Stimulated activated CD8-positive, alpha-beta memory T cell treated with anti-CD3 and anti-CD28 coated beads, Interleukin-4, amount 100 ng/mL, for 48 hours (primary cell): ENCODE results near the gene AJUBA.
"Not testable (repeated sequence)": the region's sequence is repeated elsewhere in the genome, so short reads cannot be mapped to it uniquely, and the experiment has no call there.

Experiments used
- DNase-seq: peaks from one replicate; pipeline ENCODE4 v3.0.0-alpha.2; 2020

Gene AJUBA

DNA sequence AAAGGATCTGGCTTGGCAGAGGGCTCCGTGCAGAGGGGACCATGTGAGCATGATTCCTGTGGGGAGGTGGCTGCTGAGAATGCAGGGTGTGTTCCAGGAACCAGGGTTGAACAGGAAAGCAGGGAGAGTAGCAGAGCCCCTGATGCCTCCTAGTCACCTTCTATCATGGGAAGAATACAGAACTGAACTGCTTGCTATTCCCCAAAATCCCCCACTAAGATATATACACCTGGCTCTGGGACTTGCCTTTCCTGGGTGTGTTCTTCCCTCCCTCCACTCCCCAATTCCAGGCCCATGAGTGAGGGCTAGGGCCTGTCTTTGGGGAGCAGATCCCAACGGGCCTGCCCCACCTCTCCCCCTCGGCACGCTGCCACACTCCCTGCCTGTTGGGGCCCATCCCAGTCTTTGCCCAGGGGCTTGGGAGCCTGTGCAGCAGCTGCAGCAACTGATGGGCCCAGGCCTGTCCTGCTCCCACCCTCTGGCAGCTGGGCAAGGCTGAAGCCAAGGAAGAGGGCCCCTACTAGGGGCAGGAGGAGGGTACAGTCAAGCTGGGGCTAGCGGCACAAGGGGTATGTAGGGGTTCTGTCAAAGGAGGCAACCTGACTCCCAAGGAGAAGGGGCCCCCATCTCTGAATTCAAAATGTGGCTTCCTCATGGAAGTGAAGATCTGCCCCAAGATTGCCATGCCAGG is 3.2 kb downstream of the AJUBA start:
- no peak for DNase-seq

DNA sequence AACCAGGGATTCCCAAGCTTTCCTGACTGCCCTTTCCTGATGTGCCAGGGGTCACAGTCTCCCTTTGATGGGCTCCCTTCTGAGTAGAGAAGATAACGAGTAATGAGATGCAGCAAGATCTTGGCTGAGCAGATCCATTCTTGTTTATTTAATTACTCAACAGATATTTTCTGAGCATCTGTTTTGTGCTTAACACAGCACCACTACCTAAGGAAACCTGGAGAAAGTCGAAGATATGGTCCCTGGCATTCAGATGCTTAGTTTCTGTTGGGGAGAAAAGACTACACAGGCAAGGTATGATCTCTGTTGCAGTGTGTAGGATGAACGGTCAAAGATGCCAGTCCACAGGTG is 3.9 kb downstream of the AJUBA start:
- DNase-seq: no peak

DNA sequence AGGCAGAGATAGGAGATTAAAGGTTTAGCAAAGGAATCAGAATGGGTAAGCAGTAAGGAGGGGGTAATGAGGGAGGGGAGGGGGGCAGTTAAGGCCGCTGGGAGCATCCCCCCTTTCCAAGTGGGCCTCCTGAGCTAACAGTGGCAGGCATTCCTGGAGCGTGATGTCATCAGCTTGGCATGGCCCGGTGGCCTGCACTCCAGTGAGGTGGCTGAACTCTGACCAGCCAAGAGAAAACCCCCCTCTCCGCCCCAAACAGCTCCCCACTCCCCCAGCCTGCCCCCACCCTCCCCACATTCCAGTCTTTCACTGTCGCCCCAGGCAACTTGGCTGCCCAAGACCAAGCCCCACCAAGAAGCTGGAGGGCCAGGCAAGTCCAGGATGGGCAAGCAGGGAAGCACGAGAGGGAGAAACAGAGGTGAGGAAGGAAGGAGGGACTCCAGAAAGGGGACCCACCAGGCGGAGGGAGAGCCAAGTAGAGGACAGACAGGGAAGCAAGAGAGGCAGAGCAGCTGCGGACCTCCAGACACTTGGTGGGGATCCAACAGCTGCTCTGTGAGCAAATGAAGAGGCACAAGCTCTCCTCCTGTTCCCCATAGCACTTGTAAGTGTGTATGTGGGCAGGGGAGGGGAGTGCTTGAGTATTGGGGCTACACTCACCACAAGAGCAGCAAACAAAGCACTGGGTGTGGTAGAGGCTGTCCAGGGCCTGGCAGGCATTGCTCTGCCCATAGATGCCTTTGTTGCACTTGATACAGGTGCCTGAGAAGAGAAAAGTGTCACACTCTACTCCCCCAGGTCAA is 4.5 kb downstream of the AJUBA start:
- no peak for DNase-seq

DNA sequence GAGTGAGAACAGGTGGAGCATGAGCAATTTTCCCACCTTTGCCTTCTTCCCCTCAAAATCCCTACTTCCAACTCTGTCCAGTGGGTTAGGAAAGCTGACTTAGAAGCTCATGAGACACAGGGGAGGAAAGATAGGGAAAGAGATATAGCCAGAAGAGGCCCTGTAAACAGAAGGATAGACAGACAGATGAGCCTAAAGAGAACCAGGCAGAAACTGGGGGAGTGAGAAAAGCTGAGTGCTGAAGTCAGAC is 5.0 kb downstream of the AJUBA start:
- DNase-seq: no peak

DNA sequence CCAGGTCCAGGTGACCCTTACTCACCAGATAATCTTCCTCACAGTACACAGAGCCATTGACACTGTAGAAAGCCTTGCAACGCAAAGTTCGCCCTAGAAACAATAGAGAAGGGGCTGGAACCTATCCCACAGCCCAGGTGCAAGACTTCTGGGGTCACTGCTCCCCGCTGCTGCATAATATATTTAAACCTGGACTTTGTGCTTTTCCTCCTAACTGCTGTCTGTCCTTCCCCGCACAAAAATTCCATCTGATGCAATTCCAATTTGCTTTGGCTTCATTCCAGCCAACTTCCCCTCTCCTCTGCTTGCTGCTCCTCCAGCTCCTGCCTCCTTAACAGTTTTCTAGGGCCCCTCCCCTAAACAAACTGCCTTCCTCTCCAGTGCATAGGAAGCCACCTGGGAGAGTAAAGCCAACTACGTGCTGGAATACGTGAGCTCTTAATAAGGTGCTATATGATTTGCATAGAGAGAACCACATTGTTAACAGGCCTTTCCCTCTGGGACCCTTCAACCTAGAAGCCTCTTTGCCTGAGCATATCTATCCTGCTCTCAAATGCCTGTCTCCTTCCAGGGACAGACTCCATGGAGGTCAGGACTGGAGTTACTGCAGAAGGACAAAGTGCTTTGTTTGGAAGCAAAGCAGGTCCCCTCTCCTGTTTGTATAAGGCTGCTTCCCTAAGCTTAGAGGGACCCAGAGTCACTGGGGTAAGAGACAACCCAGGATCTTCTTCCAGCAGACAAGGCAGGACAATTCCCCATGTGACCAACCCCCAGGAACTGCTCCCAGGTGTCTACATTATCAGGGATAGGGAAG is 5.5 kb downstream of the AJUBA start:
- no peak for DNase-seq

DNA sequence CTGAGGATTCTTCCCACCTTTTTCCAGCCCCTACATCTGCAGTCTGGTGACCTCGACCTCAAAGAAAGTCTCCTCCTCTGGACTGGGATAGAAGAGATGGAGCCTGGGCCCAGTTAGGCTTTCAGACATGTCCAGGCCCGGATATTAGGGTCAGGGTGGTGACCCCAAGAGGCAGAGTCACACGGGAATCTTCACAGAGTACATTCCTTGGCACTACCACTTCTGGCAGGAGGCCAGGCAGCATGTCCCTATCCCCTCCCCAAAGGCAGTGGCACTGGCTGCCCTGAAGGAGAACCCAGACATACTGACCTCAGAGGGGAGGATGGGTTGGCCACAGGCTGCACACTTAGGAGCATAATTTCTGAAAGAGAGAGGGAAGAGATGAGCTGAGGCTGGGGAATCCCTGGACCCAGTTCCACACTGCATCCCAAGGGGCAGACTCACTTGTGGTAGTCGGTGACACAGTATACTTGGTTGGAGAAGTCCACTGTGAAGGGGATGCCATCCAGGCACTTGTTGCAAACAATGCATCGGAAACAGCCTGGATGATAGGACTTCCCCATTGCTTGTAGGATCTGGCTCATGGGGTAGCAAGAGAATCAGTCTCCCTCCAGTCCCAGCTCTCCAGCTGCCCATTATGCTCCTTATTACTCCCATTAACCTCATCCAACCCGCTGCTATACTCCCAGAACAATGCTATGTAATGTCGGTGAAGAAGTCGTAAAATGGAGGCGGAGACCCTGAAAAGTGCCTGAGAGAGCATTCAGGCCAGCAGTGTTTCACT is 7.6 kb downstream of the AJUBA start:
- DNase-seq: no peak

DNA sequence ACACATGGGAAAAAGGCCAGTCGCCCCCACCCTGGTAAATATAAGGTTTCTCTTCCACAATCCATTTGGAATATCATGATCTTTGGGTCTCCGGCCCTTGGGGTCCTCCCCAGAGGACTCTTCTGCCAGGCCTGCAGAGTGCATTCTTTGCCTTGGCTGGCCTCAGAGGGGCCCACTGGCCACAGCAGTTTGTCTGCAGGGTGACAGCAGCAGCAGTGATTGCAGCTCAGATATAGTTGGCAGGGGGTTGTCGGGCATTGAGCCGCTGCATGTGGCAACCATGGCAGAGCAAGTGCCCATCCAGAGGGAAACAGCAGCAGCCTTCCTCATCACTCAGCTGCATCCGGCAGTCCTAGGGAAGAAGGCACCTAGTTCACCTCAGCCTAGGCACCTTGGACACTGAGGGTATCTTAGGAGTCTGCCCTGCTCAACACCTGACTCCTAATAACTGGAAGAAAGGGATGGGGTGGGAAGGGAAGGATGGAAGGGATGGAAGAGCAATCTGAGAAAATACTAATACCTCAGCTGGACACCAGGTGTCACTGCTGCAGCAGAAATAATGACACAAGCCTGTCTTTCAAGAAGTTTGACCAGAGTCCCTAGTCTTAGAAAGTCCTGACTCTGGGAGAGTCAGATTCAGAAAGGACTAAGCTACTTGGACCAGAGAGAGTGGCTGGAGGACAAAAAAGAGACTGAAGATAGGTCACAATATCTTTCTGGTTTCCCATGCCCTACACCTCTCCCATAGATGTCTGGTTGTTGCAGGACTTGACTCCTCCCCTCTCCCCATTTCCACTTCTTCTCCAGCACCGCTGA is 8.9 kb downstream of the AJUBA start:
- DNase-seq: peak; percentile 52

DNA sequence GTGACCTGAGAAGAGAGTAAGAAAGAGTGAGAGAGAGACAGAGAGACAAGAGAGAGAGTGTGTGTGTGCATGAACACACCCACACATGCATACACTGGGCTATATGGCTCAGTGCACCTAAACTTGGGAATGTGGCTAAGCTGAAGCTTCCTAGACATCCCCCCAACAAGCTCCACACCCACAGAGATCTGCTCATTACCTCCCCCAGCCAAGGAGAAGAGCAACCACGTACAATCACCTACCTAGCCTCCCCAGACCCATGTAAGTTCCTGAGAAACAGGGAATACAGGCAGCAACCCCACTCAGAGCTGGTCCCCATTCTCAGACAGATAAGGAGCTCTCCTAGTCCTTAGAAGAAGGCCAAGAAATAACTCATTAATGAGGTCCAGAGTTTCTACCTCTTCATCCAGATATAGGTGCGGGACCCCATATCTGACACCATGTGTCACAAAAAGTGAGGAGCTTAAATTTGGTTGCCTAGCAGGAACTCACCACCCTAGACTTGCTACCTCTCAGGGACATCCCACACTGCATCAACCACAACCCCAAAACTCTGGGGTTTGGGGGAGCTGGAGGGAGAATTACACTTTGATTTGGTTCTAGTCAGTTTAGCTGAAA is 9.9 kb downstream of the AJUBA start:
- DNase-seq: no peak

DNA sequence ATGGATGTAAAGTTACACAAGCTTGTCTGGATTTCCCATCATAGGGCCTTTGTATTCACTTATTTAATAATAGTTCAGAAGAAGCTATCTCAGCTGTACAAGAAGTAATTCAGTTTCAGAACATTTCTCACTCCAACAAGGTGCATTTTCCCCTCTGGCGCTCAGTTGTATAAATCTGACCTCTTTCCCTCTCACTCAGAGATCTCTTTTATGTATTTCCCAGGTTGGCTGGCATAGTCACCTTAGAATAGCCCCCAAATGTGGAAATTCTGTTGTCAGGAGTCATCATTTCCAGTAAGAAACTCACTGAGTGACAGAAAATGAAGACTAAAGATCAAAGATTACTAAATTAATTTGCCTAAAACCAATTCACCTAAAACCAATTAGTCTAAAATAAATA is 11.2 kb downstream of the AJUBA start:
- DNase-seq: no peak

DNA sequence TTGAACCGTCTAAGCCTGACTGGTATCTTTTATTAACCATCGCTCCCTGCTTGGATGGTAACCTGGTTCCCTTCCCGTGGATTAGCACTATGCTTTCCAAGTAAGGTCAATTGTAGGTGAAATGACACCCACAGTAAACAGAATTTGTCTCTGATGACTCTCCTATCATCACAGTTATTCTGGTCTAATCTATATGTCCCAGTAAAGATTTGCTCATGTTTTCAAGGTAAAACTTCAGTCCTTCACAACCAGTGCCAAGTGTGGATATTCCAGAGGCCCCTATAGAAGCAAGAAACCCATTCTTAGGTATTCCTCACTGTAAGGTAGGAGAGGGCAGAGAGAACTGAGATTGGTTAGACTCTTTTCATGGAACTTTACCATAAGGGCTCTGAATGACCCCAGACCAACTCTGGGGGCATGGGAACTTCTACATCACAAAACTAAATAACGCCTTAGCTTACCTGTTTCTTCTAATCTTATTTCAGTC is 15.5 kb downstream of the AJUBA start:
- DNase-seq: no peak

DNA sequence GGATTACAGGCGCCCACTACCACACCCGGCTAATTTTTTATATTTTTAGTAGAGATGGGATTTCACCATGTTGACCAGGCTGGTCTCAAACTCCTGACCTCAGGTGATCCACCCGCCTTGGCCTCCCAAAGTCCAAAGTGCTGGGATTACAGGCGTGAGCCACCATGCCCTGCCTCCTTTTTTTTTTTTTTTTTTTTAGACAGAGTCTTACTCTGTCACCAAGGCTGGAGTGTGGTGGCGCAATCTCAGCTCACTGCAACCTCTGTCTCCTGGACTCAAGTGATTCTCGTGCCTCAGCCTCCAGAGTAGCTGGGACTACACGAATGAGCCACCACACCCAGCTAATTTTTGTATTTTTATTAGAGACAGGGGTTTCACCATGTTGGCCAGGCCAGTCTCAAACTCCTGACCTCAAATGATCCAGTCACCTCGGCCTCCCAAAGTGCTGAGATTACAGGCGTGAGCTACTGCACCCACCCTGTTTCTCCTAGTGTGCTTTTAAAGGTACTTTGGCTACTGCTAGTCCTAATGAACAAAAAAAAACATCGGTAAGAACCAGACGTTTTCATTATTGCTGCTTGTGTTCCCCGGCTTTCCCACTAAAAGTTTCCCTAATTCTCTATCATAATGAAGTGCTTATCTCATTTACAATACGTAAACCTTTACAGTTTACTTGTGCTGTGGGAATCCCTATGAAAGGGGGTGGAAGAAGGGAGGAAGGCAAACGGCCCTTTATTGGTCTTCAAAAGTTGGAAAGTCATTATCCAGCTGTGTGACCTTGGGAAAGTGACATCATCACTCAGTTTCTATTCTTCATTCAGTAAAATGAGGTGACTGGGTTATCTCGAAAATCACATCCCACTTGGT is 16.2 kb downstream of the AJUBA start:
- not testable (repeated sequence) for DNase-seq

DNA sequence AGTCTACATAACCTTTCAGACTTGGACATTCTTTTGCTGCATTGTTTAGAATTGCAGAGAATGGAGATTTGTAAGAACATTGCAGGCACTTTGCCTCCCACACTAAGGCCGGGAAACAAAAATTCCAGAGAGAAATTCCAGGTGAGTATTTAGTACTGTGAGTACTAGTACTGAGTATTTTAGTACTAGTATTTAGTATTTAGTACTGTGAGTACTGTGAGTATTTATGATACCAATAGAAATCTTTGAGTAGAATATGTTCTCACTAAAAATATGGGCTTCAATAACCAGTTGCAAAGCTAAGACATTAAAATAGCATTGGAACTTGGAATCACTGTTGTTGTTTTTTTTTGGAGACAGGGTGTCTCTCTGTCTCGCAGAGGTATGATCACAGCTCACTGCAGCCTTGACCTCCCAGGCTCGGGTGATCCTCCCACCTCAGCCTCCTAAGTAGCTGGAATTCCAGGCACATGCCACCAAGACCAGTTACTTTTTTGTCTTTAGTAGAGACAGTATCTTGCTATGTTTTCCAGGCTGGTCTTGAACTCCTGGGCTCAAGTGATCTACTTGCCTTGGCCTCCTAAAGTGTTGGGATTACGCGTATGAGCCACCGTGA is 20.2 kb downstream of the AJUBA start:
- DNase-seq: no peak

DNA sequence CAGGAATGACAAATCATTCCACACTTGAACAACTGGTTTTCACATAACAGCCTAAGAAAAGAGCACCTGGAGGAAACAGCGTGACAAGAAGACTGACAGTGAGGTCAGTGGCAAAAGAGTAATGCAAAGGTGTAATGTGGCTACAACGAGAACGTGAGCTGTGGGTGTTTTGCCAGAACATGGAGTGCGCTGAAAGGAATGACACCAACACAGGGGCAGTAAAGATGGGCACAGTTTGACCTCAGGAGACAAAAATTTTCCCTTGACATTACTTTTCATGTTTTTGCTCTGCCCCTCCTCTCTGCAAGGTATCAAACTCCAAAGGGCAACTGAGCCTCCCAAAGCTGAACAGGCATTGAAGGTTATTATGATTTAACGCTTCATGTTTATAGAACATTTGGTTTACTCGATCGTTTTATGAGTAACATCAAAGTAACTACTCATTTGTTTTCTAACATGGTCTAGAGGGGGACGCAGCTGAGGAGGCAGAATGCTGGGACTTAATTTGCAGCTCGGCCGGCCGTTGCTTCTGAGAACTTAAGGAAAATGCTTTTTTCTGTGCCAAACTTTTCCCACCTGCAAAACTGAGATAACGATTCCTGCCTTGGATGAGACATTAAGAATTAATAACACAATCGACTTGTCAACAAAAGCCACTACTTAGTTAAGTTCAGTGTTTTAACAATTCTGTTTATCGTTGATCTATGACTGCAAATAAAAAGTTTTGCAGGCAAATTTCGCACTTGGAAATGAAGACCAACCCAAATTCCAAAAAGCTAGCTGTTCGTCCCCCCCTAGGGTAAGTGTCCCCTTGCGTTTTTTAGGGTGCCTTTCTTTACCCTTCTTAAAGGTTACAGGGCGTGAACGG is 26.4 kb downstream of the AJUBA start:
- DNase-seq: no peak

DNA sequence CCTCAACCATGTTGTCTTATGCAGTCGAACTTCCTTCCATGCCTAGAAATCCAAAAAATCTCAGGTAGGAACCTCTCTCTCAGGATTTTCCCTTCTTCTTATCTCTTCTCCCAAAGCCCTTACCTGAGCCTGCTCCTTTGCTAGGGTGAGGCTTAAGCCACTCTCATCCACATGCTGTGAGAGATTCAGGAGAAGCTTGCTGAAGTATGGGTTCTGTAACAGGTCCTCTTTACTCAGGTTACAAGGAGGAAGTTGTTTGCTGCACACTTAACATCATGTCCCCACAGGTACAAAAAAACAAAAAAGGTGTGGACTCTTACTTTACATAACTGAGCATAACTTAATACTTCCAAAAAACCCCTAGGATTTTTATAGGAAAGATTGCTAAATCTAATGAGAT is 29.9 kb downstream of the AJUBA start:
- DNase-seq: no peak

DNA sequence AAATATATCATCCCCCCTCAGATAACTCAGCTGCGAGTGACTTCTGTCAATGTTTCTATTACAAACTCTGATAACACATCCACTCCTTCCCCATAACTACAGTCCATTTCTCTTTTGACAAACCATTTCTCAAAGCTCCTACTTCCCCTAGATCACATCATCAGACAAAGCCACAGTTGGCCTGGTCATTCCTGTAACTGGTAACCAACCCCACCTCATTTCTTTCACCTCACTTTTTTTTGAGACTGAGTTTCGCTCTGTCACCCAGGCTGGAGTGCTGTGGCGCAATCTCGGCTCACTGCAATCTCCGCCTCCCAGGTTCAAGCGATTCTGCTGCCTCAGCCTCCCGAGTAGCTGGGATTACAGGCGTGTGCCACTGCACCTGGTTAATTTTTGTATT is 30.6 kb downstream of the AJUBA start:
- DNase-seq: not testable (repeated sequence)

DNA sequence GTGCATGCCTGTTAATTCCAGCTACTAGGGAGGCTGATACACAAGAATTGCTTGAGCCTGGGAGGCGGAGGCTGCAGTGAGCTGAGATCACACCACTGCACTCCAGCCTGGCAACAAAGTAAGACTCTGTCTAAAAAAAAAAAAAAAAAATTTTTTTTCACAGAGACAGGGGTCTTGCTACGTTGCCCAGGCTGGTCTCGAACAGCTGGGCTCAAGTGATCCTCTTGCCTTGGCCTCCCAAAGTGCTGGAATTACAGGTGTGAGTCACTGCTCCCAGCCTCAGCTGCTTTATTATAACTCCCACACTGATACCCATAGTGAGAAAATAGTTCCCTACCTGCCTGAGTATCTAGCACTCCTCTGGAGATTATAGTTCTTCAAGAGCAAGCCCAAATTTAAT is 36.7 kb downstream of the AJUBA start:
- no peak for DNase-seq

DNA sequence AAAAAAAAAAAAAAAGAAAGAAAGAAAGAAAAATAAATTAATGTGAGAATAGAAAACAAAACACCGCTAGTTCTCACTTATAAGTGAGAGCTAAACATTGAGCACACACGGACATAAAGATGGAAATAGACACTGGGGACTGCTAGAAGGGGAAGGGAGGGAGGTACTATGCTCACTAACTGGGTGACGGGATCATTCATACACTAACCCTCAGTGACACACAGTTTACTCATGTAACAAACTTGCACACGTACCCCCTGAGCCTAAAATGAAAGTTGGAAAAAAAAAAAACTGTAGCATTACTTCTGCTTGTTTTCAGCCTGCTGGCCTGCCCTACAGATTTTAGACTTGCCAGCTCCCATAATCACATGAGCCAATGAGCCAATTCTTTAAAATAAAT is 42.7 kb downstream of the AJUBA start:
- DNase-seq: no peak

DNA sequence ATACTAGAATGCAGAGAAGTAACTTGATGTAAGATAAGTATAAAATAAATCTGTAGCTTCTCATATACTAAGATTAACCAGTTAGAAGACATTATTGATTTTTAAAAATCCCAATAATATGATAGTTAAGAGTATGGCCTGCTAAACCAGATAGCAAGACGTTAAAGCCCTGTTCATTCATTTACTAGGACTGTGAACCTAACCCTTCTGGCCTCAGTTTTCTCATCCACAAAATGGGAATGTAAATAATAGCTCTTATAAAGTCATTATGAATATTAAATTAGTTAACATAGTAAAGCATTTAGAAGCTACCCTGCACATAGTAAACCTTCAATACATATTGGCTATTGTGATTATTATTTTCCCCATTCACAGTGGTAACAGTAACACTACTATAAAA is 47.2 kb downstream of the AJUBA start:
- no peak for DNase-seq

DNA sequence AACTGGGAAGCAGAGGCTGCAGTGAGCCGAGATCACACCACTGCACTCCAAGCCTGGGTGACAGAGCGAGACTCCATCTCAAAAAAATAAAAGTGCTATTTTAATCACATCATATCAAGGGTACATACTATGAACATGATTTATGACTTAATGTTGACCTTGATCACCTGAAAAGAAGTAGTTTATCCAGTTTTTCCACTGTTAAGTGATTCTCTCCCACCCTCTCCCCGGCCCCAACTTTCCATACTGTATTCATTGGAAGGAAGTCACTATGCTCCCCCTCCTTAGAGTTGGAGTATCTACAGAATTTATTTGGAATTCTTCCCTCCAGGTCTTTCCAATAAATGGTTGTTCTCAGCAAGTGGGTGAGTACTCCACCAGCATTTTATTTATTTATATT is 50.2 kb downstream of the AJUBA start:
- DNase-seq: no peak
